Activated CD4-positive, alpha-beta T cell treated with anti-CD3 and anti-CD28 coated beads, Interleukin-2, amount 50 U/mL, for 4 hours (primary cell): ENCODE measurements around the gene HSDL1.

Experiments
- DNase-seq, 2 experiments: peaks; one replicate each; pipeline ENCODE4 v3.0.0-alpha.2; 2020

HSDL1 gene

GRCh38 chr16:84079664-84080063, 65.3 kb downstream of the HSDL1 start:
- no peak for DNase-seq

GRCh38 chr16:84075376-84075775, 69.6 kb downstream of the HSDL1 start:
- no peak for DNase-seq

- no peak for DNase-seq
Observed at GRCh38 chr16:84074721-84075120, 70.3 kb downstream of the HSDL1 start.
